GM21515 (cell line): ENCODE results near the gene KCNK1.

Source experiments
- ATAC-seq: cut with Tn5 transposase; IDR thresholded peaks from one replicate; pipeline ENCODE4 v1.9.1; 2021; ENCODE audit not compliant: unreplicated experiment

The KCNK1 gene

DNA sequence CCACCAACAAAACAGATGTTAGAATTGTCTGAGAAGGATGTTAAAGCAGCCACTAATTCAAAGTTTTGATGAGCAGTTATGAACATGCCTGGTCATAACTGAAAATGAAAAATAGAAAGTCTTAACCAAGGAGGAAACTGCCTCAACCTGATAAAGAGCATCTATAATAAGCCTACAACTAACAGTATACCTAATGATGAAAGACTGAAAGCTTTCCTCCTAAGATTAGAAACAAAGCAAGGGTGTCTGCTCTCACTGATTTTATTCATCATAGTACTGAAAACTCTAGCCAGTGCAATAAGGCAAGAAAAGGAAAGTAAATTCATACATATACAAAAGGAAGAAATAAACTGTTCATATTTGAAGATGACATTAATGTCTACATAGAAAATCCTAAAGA is 82.0 kb downstream of the KCNK1 start:
- no peak for ATAC-seq

DNA sequence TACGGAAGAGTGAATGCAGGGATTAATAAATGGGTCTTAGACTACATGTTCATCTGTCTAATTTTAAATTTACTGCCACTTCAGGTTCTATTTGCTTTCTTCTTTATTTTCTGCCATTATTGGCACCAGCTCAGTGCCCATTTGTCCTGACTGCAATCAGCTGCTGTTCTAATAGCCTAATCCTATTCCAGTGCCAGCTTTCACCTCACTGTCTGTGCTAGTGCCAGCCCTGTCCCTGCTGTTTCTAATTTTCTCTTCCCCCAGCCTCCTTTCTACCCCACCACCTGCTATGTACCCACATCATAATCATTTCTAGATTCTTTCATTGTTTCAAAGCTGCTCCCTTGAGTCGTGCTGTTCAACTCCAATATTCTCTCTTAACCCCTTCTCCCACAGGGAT is 86.4 kb downstream of the KCNK1 start:
- ATAC-seq = no peak

DNA sequence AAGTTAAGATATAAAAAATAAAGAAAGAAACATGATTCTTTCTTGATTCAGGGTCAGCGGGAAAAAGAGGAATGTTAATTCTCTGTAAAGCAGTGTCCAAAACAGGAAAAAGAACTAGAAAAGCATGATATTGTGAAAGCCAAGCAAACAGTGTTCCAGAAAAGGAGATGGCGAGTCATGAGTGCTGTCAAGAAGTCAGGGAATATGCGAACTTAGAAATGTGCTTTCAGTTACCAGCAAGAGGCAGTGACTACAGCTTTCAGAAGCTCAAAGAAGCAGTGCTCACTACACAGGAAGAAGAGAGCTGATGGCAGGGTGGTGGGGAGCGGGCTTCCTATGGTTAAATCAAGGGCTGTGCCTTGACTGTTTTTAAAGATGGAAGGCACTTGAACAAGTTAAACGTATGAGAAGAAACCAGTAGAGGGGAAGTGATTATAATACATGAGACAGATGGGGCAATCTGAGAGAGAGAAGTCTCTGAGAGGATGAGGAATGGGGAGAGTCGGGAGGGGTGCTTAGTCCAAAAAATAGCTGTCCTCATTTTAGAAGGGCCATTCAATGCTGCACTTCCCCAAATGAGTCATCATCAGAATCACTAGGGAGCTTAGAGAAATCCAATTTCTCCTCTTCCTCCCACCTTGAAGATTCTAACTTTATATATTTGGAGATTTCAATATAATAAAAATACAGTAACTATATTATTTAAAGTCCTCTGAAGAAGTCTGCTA is 90.4 kb downstream of the KCNK1 start:
- no peak for ATAC-seq

DNA sequence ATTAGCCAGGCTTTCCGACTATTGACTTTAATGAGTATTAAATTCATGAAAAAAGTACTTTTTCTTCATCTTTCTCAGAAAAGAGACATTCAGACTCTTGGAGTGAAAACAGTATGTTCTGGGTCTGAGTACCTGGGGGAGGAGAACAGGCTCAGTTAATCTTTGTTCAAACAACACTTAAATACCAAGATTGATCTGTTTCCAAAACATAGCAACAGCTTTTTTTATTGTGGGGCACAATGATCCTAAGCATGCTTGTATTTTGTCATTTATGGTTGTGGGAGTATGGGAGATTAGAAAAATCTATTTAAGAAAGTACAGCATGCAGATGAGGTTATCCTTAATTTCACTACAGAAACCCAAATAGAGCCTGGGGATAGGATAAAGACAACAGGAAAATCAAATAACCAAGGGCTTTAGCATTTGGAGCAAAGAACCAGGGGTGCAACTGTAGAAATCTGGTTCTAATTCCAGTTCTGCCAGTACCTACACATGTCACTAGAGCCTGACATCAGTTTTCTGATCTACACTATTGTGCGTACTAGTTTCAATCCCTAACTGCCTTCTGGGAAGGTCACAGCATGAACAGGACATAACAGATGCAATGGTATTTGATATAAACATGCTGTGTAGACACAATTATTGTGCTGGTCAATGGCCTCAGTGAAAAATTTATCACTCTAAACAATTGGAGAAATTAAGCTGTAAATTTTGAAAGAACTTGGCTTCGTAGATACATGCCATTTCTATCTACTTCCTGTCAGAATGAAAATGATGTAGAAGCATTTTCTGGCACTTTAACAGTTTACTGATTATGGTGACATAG is 91.2 kb downstream of the KCNK1 start:
- no peak for ATAC-seq

DNA sequence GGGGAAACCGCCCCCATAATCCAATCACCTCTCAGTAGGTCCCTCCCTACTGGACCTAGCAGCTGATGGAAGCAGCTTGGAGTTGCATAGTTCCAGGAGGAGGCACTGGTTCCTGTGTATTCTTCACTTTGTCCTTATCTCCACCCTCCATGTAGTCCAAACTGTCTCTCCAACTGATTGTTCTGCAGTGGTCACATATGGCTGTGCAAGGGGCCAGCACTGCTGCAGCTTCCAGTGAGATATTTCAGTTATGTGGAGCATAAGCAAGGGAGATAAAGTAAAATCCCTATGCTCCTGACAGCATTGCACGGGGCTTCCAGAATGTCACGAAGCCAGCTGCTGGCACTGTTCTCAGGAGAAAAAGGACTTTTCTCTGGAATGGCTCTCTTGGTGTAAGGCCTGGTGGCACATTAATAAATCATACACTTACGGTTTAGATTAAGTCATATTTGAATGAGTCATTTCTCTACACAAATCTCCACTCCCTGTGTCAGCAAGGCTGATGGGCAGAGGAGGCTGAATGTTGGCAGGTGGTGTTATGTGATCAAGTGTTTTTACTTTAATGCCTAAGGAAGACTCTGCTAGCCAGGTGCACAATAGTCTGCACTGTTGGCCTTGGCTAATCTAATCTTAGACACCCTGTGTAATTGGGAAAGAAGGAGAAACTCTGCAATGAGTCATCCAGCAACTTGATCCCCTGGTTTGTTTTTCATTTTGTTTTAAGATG is 93.4 kb downstream of the KCNK1 start:
- no peak for ATAC-seq

DNA sequence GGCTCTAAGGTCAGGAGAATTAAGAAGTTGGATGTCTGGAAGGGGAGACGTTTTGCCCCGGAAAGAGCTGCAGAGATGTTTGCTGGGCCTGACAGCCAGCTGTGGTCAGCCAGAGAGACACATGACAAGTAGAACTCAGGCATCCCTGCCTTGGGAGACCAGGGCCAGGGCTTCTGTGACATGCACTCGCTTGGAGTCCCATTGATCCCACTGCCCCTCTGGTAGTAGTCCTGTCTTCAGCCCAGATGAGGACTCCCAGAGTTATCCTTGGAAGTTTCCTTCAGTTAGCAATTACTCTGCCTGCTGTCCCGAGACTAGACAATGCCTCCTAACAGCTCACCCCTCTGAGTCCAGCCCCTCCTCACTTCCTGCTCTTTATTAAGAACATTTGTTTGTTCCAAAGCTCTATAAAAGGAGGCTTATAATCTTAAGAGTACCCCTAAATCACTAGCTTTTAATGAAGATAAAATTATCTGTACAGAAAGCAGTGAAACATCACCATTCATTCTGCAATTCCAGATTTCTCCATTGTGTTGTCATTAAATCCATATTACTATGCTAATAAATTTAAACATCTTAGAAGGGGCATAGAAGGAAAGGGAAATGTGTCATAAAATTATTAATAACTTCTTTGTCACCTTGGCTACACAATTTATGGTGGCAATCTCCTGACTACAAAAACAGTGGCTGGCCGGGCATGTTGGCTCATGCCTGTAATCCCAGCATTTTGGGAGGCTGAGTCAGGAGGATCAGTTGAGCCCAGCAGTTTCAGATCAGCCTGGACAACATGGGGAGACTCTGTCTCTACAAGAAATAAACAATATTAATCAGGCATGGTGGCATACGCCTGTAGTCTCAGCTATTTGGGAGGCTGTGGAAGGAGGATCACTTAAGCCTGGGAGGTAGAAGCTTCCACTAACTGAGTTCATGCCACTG is 94.2 kb downstream of the KCNK1 start:
- ATAC-seq = no peak

DNA sequence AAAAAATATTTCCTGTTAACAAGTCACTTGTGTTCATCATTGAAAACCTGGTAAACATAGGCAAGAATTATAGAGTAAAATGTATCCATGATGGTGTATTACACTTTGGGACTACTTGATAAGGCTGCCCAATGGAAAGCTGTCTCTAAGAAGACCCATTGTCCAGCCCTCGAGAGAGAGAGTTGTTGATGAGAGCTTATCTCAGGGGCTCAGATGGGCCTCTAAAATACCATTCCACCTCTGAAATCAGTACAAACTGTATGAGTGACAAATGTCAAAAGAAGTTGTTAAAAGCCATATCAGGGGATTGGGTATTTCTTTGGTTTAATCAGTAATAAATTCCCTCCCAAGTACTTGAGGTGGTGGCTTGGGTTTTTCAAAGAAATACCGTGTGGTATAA is 96.1 kb downstream of the KCNK1 start:
- no peak for ATAC-seq

DNA sequence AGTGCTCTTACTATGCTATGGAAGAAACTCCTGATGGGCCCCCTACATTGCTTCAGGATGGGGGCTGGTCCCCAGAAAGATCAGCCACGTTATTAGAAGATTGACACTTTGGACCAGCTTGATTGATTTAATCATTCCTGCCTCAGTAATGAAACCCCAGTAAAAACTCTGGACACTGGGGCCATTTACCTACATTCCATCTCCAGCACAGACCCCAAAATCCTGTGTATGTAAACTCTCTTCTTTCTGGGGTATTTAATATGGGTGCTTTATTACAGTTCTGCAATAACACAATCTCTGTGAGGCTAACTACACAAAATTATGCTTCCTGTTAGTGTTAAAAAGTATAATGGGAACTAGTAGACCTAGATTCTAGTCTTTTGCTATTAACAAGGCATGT is 96.6 kb downstream of the KCNK1 start:
- no peak for ATAC-seq

DNA sequence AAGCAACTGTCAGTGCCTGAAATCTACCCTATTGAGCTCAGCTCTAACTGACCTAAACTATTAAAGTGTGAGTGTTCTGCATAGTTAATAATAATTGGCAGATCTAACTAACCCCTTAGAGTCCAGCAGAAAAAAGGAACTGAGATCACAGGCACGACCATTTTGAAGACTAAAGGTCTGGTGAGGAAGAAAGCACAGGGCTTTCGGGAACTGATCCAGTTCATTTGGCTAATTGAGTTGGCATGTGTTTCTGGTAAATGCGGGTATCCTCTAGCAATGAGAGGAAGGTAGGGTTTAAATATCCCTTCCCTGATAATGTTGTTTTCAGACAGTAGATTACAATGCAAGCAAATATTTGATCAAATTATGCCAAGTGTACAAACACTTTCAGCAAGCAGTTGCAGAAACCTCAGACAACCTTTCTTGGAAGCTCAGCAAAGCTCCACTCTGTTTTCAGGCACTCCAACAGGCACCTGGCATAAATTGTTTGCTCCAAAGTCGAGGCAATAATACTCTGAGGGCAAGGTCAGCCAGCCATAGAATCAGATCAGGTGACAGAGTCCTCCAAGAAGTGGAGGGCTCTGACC is 100.8 kb downstream of the KCNK1 start:
- ATAC-seq = no peak

DNA sequence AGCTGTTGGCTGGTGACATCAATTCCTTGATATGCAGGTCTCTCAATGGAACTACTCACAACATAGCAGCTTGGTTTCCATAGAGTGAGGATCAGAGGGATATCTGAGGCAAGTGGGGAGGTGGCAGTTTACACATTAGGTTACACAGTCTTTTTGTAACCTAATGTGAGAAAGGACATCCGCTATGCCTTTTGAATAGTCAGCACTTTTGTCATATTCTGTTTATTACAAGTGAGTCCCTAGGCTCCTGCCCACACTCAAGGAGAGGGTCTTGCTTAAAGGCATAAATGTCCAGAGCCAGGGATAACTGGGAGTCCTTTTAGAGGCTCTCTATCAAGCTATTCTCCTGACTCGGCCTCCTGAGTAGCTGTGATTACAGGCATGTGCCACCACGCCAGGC is 104.2 kb downstream of the KCNK1 start:
- no peak for ATAC-seq

DNA sequence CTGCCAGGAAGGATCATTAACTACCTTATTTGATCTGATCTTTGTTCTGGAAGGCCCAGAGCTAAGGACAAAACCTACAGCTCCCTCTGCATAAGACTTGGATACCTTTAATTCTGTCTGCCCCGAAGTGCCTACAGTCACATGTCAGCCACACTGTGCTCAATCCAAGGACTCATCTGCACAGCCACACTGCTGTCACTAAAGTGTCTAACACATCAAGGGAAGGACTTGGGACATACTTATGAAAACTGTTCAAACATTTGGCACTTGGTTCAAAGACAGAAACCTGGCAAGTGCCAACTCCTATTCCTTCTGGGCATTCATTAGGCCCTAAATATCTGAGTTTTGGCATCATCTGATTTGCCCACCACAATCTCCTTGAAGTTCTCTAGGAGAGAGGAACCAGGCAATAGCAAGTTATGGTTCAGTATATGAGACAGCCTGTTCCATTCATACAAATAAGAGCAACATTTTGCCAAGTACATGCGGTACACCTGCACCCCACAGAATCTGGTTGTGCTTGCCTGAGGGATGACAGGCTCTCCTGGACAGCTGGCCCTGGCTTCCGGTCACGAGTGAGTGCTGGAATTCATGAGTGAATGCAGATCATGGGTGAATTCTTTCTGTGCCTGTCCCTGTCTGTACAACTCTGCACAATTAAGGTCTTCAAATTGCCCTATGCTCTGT is 105.9 kb downstream of the KCNK1 start:
- ATAC-seq = no peak

DNA sequence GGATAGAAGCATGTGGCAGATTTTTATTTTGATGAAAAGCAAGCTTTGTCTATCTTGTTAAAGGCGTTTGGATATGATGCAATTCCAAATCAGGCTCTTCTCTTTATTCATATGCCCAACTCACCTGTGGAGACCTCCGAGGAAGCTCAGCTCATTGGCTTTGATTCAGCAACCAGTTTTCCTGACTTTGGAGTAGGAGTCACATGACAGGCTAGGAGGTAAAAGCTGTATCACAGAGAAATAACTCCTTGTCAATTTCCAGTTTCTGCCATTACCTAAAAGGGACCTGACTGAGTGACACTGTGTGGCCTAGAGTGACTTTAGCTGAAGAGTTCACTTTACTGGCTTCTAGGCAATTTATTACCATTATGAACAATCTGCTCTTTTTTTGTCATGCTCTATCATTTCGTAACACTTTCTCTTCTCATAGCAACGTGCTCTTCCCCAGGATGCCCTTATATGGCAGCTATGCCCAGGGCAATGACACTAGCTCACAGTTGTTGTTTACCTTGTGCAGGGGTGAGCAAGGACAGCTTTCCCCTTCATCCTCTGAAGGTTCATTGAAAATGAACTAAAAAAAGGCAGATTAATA is 107.2 kb downstream of the KCNK1 start:
- no peak for ATAC-seq
